ENCODE results near the gene IPP.
"Not testable (repeated sequence)": the region's sequence is repeated elsewhere in the genome, so short reads cannot be mapped to it uniquely, and the experiment has no call there.

Gene IPP

DNA sequence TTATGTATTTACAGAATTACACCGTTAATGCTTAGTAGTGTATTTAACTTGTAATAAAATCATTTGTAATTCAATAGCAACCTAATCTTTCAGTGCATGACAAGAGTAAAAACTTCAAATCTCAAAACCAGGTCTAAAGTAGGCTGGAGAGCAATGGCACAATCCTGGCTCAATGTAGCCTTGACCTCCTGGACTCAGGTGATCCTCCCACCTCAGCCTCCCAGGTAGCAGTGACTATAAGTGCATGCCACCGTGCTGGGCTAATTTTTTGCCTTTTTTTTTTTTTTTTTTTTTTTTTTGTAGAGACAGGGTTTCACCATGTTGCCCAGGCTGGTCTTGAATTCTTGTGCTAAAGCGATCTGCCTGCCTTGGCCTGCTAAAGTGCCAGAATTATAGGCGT, 11.3 kb downstream of the IPP start:
- DNase-seq, result no peak

DNA sequence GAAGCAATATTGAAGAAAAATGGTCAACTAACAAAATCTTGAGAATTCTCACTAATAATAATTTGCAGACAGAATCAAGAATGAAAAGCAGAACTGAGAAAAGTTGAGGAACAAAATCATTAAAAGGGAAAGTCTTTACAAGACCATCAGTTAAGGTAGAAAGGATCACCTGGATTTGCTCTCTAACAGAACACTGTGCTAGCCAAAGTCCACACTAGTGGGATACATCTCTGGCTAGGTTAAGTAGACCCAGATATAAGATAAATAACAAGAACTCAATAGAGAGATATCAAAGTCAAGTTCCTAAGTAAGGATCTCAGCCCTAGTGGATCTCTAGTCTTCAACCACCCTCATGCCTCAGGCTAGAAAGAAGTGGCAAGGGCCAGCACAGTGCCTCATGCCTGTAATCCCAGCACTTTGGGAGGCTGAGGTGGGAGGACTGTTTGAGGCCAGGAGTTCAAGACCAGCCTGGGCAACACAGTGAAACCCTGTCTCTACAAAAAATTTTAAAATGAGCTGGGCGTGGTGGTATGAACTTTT, 19.6 kb downstream of the IPP start:
- DNase-seq, result no peak

- DNase-seq, result no peak
Measured at GRCh38 chr1:45730075-45730779, 20.2 kb downstream of the IPP start.

DNA sequence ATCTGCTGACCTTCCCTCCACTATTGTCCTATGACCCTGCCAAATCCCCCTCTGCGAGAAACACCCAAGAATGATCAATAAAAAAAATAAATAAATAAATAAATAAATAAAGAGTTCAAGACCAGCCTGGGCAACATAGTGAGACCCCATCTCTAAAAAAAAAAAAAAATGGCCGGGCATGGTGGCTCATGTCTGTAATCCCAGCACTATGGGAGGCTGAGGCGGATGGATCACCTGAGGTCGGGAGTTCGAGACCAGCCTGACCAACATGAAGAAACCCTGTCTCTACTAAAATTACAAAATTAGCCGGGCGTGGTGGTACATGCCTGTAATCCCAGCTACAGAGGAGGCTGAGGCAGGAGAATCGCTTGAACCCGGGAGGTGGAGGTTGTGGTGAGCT, 24.4 kb downstream of the IPP start:
- not testable (repeated sequence) for DNase-seq

DNA sequence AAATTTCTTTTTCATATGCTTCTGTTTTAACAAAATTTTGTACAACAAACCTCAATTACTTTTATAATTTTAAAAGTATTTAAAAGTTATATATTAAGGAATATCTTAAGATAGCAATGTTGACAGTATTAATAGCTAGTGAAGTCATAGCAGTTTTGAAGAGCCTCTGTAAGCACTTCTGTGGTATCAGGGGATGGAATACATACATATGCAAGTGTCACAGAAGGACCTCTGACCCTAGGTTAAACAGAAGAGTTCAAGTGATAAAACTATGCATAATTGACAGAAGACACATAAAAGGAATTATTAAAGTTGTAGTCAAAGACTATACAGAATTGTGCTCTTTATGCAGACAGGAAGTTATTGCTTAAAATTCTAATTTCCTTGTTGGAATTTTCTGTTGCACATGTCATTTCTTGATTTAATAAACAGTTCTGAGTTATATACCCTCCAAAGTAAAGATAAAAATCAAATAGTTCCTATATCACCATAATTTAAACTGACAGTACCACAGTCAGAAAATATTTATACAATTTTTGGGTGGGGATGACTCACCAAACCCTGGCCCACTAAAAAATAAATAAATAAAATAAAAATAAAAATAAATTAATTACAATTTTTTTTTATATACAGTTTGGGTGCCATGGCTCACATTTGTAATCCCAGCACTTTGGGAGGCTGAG, 27.1 kb downstream of the IPP start:
- DNase-seq, result no peak

- DNase-seq, result no peak
Measured at GRCh38 chr1:45722809-45723208, 27.6 kb downstream of the IPP start.

DNA sequence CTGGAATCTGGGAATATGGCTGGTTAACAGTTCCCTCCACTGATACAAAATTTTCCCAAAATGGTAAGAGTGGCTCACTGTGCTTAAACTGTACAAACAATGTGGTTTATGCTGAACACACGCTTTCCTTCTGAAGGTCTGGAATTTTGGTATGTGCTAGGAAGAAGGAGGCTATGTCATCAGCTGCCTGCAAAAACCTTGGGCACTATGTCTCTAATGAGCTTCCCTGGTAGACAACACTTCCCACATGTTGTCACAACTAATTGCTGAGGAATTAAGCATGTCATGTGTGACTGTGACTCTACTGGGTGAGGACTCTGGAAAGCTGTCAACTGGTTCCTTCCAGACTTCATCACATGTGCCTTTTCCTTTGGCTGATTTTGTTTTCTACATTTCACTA, 29.2 kb downstream of the IPP start:
- no peak for DNase-seq

DNA sequence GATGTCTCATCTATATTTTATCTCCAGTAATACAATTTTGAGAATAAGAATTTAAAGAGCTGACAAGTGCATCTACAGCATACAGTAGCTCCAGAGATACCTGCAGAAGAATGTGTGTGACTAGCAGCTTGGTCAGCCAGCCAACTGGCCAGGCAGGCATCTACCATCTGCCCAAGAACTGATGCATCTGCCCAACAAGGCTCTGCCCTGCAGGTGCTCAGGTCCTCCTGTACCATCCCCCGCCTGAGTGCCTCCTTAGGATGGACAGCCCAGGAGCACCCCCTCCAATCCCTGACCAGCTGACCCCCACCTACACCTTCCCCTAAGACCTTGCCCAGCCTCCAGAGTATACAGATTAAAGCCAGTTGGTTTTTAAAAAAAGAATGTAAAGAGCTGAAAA, 32.2 kb downstream of the IPP start:
- no peak for DNase-seq

DNA sequence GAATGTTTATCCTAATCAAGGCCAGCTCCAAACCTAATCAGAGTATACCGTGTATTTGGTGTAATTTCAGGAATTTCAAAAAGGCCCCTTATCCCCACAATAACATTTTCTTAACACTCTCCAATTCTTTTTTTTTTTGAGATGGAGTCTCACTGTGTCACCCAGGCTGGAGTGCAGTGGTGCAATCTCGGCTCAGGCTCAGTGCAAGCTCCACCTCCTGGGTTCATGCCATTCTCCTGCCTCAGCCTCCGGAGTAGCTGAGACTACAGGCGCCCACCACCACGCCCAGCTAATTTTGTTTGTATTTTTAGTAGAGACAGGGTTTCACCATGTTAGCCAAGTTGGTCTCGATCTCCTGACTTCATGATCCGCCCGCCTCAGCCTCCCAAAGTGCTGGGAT, 33.1 kb downstream of the IPP start:
- DNase-seq, result not testable (repeated sequence)

DNA sequence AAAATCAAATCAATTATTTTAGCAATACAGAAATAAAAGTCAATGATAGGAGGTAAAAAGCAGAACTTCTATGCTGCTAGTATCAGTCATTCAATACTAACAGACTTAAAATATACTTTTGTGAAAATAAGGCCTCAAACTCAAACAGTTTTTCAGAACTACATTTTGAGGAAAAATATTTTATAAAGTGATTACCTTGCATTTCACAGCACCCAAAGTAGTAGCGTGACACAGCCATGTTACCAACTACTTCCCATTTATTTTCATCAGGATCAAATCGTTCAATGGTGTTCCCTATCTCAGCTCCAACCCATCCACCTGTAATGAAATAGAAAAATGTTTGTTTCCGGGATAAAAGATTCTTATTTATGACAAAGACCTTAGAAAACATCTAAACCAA, 33.8 kb downstream of the IPP start:
- no peak for DNase-seq

GRCh38 chr1:45713711-45714110, 36.7 kb downstream of the IPP start:
- no peak for DNase-seq

GRCh38 chr1:45704637-45705036, 45.8 kb downstream of the IPP start:
- DNase-seq, result no peak

- DNase-seq, result no peak
Measured at GRCh38 chr1:45694823-45695222, 55.6 kb downstream of the IPP start.

DNA sequence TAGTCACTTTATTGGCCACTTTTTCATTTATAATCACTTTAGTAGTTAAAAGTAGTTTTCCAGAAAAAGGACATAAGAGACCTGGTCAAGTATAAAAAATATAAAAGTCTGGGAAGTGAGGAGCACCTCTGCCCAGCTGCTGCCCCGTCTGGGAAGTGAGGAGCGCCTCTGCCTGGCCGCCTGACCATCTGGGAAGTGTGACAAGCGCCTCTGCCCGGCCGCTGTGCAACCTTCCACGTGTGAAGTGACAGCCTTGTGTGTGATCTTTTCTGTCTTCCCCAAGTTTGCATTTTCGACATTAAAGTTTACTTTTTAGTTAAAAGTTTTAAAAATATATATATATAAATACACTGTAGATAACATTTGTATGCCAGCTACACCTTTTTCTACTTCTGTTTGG, 56.6 kb downstream of the IPP start:
- DNase-seq, result not testable (repeated sequence)

DNA sequence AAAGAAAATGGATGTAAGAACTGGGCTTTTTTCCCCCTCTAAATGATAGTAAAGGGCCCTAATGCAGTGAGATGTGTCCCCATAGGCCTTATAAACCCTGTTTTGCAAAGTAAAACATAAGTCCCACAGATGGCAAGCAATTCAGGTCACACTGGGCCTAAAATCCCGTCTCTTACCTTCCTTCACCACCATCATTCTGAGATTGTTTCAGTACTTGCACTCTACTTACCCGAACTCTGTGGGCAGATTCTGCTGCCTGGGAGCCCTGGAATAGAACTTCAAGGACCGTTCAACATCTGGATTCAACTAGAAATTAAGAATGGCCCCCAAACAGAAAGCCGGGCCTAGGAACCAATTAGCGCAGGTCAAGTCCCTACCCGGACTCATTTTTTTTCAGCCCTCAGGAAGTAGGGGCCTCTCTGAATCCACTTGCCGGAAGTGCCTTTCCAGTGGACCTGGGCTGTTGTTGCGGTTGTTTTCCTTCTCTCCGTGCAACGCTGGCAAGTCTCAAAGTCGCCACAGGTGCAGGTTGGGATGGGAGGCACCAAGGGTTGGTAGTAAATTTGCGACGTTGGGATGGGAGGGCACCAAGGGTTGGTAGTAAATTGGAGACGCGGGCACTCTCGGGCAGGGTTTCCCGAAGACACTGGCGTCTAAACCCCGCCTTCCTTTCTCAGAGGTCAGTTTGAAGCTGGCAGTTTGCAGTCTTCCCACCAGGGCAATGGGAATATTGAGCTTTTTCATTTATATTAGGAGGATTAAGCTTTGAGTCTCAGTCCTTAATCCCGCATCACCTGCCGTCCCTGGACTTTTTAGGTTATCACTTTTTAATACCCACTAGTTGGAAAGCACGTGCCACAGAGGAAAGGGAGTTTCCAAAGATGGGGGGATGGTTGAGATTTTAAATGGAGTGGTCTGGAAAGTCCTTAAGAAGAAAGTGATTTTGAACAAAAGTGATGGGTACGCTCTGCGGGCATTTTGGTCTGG, 62.4 kb downstream of the IPP start, which contains the start of gene TMEM69:
Gene TMEM69, plus strand, starts transcription at position 428 of the 987 bp plus-strand sequence. CDS start 2,888 bp downstream, outside the sequence.
- peak; percentile 88 for DNase-seq

GRCh38 chr1:45687014-45687753, 63.3 kb downstream of the IPP start:
- peak; percentile 91 for DNase-seq

DNA sequence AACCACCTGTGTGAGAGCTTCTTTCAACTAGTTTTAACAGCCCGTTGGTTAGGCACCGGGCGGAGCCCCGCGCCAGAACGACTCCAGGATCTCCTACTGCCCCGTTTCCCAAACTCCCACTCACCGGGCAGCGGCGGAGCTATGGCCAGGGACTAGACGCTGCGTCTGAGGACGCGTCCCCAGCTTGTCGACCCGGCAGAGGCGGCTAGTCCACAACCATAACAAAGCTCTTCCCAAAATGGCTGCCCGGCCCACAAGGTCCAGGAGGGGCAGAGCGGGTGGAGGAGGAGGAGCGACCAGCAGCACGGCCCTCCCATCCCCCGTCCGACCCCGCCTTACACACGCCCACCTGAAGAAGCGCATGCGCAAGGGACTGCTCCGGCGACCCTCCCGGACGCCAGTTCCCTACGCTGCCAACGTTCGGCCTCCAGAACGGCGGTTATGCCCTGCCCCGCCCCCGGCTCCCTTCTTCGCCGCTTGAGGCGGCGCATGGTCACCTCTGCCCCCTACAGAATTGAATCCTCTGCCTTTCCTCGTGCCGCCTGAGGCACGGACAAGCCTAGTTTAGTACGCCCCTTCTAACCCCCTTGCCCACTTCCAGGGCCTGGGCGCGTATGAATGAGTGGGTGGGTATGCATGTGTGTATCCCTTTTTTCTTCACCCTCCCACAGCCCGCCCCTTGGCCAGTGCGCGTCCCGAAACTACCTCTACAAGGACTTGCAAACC, 64.0 kb downstream of the IPP start, which contains the start of gene GPBP1L1:
Gene GPBP1L1, minus strand, starts transcription at position 246 of the 726 bp plus-strand sequence. CDS start 27,446 bp downstream, outside the sequence.
- DNase-seq, result peak; percentile 97

GRCh38 chr1:45686015-45686287, 64.5 kb downstream of the IPP start:
- peak; percentile 51 for DNase-seq

GRCh38 chr1:45685308-45686014, 65.0 kb downstream of the IPP start:
- peak; percentile 41 for DNase-seq

DNA sequence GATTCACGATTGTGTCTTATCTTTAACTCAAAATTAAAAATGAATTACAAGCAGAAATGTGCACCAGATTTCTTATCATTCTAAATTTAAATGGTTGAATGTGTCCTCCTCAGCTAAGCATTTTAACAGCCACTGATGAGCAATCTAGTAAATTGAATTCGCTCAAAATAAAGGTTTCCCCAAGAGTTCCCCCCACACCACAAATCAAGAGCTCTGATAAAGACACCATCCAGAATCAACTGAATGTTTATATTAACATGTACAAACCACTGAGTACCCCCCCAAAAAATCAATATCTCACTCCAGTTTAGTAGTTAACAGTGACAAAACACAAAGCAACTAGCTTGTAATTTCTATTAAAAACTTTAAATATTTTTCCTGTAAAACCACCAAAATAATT, 66.1 kb downstream of the IPP start:
- DNase-seq, result no peak

DNA sequence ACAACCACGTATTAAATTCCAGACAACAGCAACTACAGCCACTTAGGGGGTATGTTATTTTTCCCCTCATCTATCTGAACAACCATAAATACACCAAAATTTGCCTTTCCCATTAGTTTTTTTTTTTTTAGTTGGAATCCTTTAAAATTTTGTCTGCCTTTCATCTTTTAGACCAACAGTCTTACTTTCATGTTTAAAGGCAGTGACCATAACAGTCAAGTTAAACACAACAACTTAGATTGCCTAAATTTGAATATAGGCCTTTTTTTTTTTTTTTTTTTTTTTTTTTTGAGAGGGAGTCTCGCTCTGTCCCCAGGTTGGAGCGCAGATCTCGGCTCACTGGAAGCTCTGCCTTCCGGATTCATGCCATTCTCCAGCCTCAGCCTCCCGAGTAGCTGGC, 67.5 kb downstream of the IPP start:
- DNase-seq, result no peak
